Caco-2 (cell line): ENCODE data around the gene IMPDH1. TPM values are rescaled to one million over a fixed set of nuclear protein-coding genes. Genes with fewer than 3 reads are reported as not detected.

ENCODE experiments used
- BruUV-seq: library from RNA; stranded (reverse); fragments of 400-500 nt; replicated peaks from 2 replicates; lab custom pipeline; 2021; lab: Mats Ljungman, UMichigan
- CTCF ChIA-PET: fragments of 300-600 bp; sonication (Branson Sonifier 250); formaldehyde crosslinking; loops from one replicate; lab custom pipeline; 2022; ENCODE audit warnings: antibody characterized with exemption; lab: Charles Lee
- POLR2A ChIA-PET: fragments of 300-600 bp; sonication (Branson Sonifier 250); formaldehyde crosslinking; loops from one replicate; lab custom pipeline; 2022; ENCODE audit warnings: antibody characterized with exemption; lab: Charles Lee
- DNase-seq, 2 experiments: peaks; one replicate each; pipeline versions ENCODE4 v3.0.0 to v3.0.0-alpha.2; 2020 to 2022
- H3K27me3 ChIP-seq: replicated peaks from 2 replicates; pipeline ENCODE4 v1.6.0; 2011; ENCODE audit warnings: low read length; ENCODE audit not compliant: control insufficient read depth, insufficient read depth
- H3K36me3 ChIP-seq: 2 replicates; pipeline ENCODE4 v1.5.1; 2011; ENCODE audit warnings: low read length; ENCODE audit not compliant: control insufficient read depth, insufficient read depth
- H3K4me1 ChIP-seq: fragments of 250-450 bp; sonication (Bioruptor Pico); 2 replicates; pipeline ENCODE4 v1.5.1; 2020; ENCODE audit warnings: mild to moderate bottlenecking
- H3K4me3 ChIP-seq: 2 replicates; pipeline ENCODE4 v1.5.1; 2011; ENCODE audit warnings: low read depth, mild to moderate bottlenecking, control low read depth, low read length
- H3K9me3 ChIP-seq: fragments of 250-450 bp; sonication (Bioruptor Pico); 2 replicates; pipeline ENCODE4 v1.5.1; 2020; ENCODE audit warnings: mild to moderate bottlenecking, moderate library complexity
- H3K27ac Mint-ChIP-seq: one replicate; pipeline ENCODE4 v1.8.0; 2022; ENCODE audit warnings: mixed read lengths; ENCODE audit not compliant: unreplicated experiment
- H3K27me3 Mint-ChIP-seq: one replicate; pipeline ENCODE4 v1.8.0; 2022; ENCODE audit warnings: mixed read lengths; ENCODE audit not compliant: insufficient read depth, unreplicated experiment
- H3K36me3 Mint-ChIP-seq: one replicate; pipeline ENCODE4 v1.8.0; 2022; ENCODE audit warnings: mild to moderate bottlenecking, mixed read lengths; ENCODE audit not compliant: insufficient read depth, unreplicated experiment
- H3K4me1 Mint-ChIP-seq: one replicate; pipeline ENCODE4 v1.8.0; 2022; ENCODE audit warnings: low read depth, mixed read lengths; ENCODE audit not compliant: unreplicated experiment
- H3K4me3 Mint-ChIP-seq: one replicate; pipeline ENCODE4 v1.8.0; 2022; ENCODE audit warnings: mild to moderate bottlenecking, moderate library complexity, mixed read lengths; ENCODE audit not compliant: unreplicated experiment
- H3K9me3 Mint-ChIP-seq: one replicate; pipeline ENCODE4 v1.8.0; 2022; ENCODE audit warnings: mixed read lengths; ENCODE audit not compliant: unreplicated experiment
- CTCF ChIP-seq, 2 experiments: fragments of 200-600 bp in 1 of 2; IDR thresholded peaks; 1 replicate in 1 of 2; 2 replicates in 1 of 2; pipeline versions ENCODE4 v1.5.1 to v1.8.0; 2011 to 2022; ENCODE audit warnings: antibody characterized with exemption in 1 of 2, control low read depth in 1 of 2, inconsistent platforms in 1 of 2, low read depth in 1 of 2, low read length in 1 of 2, mild to moderate bottlenecking in 1 of 2, moderate library complexity in 1 of 2; ENCODE audit not compliant: insufficient read depth in 1 of 2, severe bottlenecking in 1 of 2, unreplicated experiment in 1 of 2
- intact Hi-C: fragments of 100-400 bp; cut with micrococcal nuclease; formaldehyde crosslinking; loops from one replicate; pipeline ENCODE4 v1.10.0; 2022; ENCODE audit not compliant: unreplicated experiment
- total RNA-seq: library from RNA; stranded (reverse); gene quantifications from 2 replicates; pipeline ENCODE4 v1.2.3, GENCODE V29; 2022

Gene IMPDH1
- total RNA-seq, 1 experiment from 2014 or later, result 43.5 TPM

GRCh38 chr7:128446306-128446705 is 36.5 kb upstream of the IMPDH1 start:
- Mint-ChIP-seq H3K4me3 (no peak overlapping the region), H3K27me3 (peaks cover 3% of the 10 kb centered on the region), H3K9me3 (no peaks in the 10 kb centered on the region), H3K27ac (no peak overlapping the region), H3K36me3 (no peaks in the 10 kb centered on the region), H3K4me1 (peaks cover 17% of the 10 kb centered on the region)
- intact Hi-C loops, result no loop called here
- Histone ChIP-seq H3K4me3 (no peak overlapping the region), H3K4me1 (peaks cover 26% of the 10 kb centered on the region), H3K9me3 (no peaks in the 10 kb centered on the region), H3K36me3 (no peaks in the 10 kb centered on the region), H3K27me3 (no peaks in the 10 kb centered on the region)
- TF ChIP-seq CTCF (IDR thresholded peaks at IDR 0.05; ENCODE audit: insufficient read depth in 1 of 2, low read depth in 1 of 2, low read length in 1 of 2, severe bottlenecking in 1 of 2, unreplicated experiment in 1 of 2), result no peak
- ChIA-PET POLR2A (no interaction called here), CTCF (no interaction called here)
- no TSS peak for BruUV-seq
- DNase-seq, result no peak

- H3K36me3 Mint-ChIP-seq, result no peaks in the 10 kb centered on the region
- no peak for TF ChIP-seq CTCF (IDR thresholded peaks at IDR 0.05; ENCODE audit: insufficient read depth in 1 of 2, low read depth in 1 of 2, low read length in 1 of 2, severe bottlenecking in 1 of 2, unreplicated experiment in 1 of 2)
- CTCF ChIA-PET, result interaction anchor here (0.7 to 2.1 kb wide), 6 partner anchors 9 to 316 kb away, joined by 3 to 18 read pairs (median 5); no protein-coding TSS in a partner anchor
- DNase-seq, result peak; percentile 53 to 62
- Histone ChIP-seq H3K4me3 (no peak overlapping the region), H3K4me1 (peaks cover 26% of the 10 kb centered on the region), H3K27me3 (no peaks in the 10 kb centered on the region), H3K9me3 (no peaks in the 10 kb centered on the region), H3K36me3 (no peaks in the 10 kb centered on the region)
- H3K4me1 Mint-ChIP-seq, result peaks cover 17% of the 10 kb centered on the region
- peak overlapping the region; percentile 69 for H3K27ac Mint-ChIP-seq
- H3K4me3 Mint-ChIP-seq, result no peak overlapping the region
- H3K27me3 Mint-ChIP-seq, result no peaks in the 10 kb centered on the region
- H3K9me3 Mint-ChIP-seq, result no peaks in the 10 kb centered on the region
- POLR2A ChIA-PET, result interaction anchor here (1.0 to 1.2 kb wide), 2 partner anchors 8 to 10 kb away, joined by 5 read pairs; no protein-coding TSS in a partner anchor
- BruUV-seq, result no TSS peak
- intact Hi-C loops, result loop anchor here (1.0 kb wide), 2 partner anchors 9 kb away; no protein-coding TSS in a partner anchor
Measured at GRCh38 chr7:128443831-128444600, 34.2 kb upstream of the IMPDH1 start.

- ChIA-PET POLR2A (no interaction called here), CTCF (interaction anchor here (0.9 to 1.4 kb wide), 3 partner anchors 13 to 55 kb away, joined by 3 to 5 read pairs (median 3); no protein-coding TSS in a partner anchor)
- no peak overlapping the region for H3K4me3 ChIP-seq
- Mint-ChIP-seq H3K4me3 (no peak overlapping the region), H3K4me1 (peaks cover 17% of the 10 kb centered on the region), H3K36me3 (no peaks in the 10 kb centered on the region), H3K27ac (no peak overlapping the region), H3K27me3 (no peaks in the 10 kb centered on the region), H3K9me3 (no peaks in the 10 kb centered on the region)
- H3K27me3 ChIP-seq, result no peaks in the 10 kb centered on the region
- H3K36me3 ChIP-seq, result no peaks in the 10 kb centered on the region
- intact Hi-C loops, result no loop called here
- peaks cover 26% of the 10 kb centered on the region for H3K4me1 ChIP-seq
- no TSS peak for BruUV-seq
- no peaks in the 10 kb centered on the region for H3K9me3 ChIP-seq
- no peak for TF ChIP-seq CTCF (IDR thresholded peaks at IDR 0.05; ENCODE audit: insufficient read depth in 1 of 2, low read depth in 1 of 2, low read length in 1 of 2, severe bottlenecking in 1 of 2, unreplicated experiment in 1 of 2)
- DNase-seq, result no peak
Measured at GRCh38 chr7:128442356-128442755, 32.6 kb upstream of the IMPDH1 start.
